HL-60/S4 (cell line): ENCODE data around the gene TNN.

Experiments used
- in situ Hi-C: fragments of 300-500 bp; cut with MboI; formaldehyde crosslinking; loops from 2 replicates; pipeline ENCODE4 v1.14.3; 2022; ENCODE audit warnings: low sequenced_read_pairs

The TNN gene

GRCh38 chr1:175138579-175138978 lies 70.9 kb downstream of the TNN start:
- in situ Hi-C loops, result loop anchor here (25.0 kb wide), 2 partner anchors 101 to 376 kb away; no protein-coding TSS in a partner anchor

- in situ Hi-C loops, result loop anchor here (25.0 kb wide), 2 partner anchors 109 to 384 kb away; no protein-coding TSS in a partner anchor
Observed at GRCh38 chr1:175145899-175146528, 78.4 kb downstream of the TNN start.

- in situ Hi-C loops, result loop anchor here (25.0 kb wide), 2 partner anchors 109 to 384 kb away; no protein-coding TSS in a partner anchor
Observed at GRCh38 chr1:175146529-175147213, 79.0 kb downstream of the TNN start.

GRCh38 chr1:175147569-175147968 lies 79.9 kb downstream of the TNN start:
- in situ Hi-C loops, result loop anchor here (25.0 kb wide), 2 partner anchors 110 to 385 kb away; no protein-coding TSS in a partner anchor

GRCh38 chr1:175148068-175148467 lies 80.4 kb downstream of the TNN start:
- in situ Hi-C loops, result loop anchor here (25.0 kb wide), 2 partner anchors 111 to 386 kb away; no protein-coding TSS in a partner anchor

GRCh38 chr1:175150596-175151319 lies 83.1 kb downstream of the TNN start:
- in situ Hi-C loops, result loop anchor here (10.0 kb wide), 1 partner anchor 174 kb away; no protein-coding TSS in a partner anchor

- in situ Hi-C loops, result loop anchor here (10.0 kb wide), 1 partner anchor 173 kb away; no protein-coding TSS in a partner anchor
Observed at GRCh38 chr1:175152006-175152652, 84.5 kb downstream of the TNN start.

- in situ Hi-C loops, result loop anchor here (10.0 kb wide), 1 partner anchor 170 kb away; no protein-coding TSS in a partner anchor
Observed at GRCh38 chr1:175154629-175155472, 87.2 kb downstream of the TNN start.

- in situ Hi-C loops, result loop anchor here (10.0 kb wide), 1 partner anchor 169 kb away; no protein-coding TSS in a partner anchor
Observed at GRCh38 chr1:175155473-175155856, 87.8 kb downstream of the TNN start.

GRCh38 chr1:175155936-175156335 lies 88.3 kb downstream of the TNN start:
- in situ Hi-C loops, result loop anchor here (10.0 kb wide), 1 partner anchor 169 kb away; no protein-coding TSS in a partner anchor

- in situ Hi-C loops, result loop anchor here (10.0 kb wide), 1 partner anchor 168 kb away; no protein-coding TSS in a partner anchor
Observed at GRCh38 chr1:175157200-175157599, 89.6 kb downstream of the TNN start.

- in situ Hi-C loops, result loop anchor here (10.0 kb wide), 1 partner anchor 167 kb away; no protein-coding TSS in a partner anchor
Observed at GRCh38 chr1:175158170-175158591, 90.5 kb downstream of the TNN start.

GRCh38 chr1:175162955-175163354 lies 95.3 kb downstream of the TNN start:
- in situ Hi-C loops, result no loop called here

GRCh38 chr1:175163702-175164101 lies 96.1 kb downstream of the TNN start:
- in situ Hi-C loops, result no loop called here

GRCh38 chr1:175164751-175165150 lies 97.1 kb downstream of the TNN start:
- in situ Hi-C loops, result no loop called here

- in situ Hi-C loops, result no loop called here
Observed at GRCh38 chr1:175166746-175167145, 99.1 kb downstream of the TNN start.

GRCh38 chr1:175167861-175168260 lies 100.2 kb downstream of the TNN start:
- in situ Hi-C loops, result no loop called here

- in situ Hi-C loops, result no loop called here
Observed at GRCh38 chr1:175168782-175169181, 101.1 kb downstream of the TNN start.

- in situ Hi-C loops, result no loop called here
Observed at GRCh38 chr1:175169286-175170018, 101.8 kb downstream of the TNN start.
